ENCODE results near the gene LIME1. TPM values are rescaled to one million over a fixed set of nuclear protein-coding genes. Genes with fewer than 3 reads are reported as not detected.

Gene LIME1
- total and polyA plus RNA-seq, 9 of the 15 experiments (the other 6 are each of a cell fraction or from before 2014, with no cell fraction given), result 0.11 to 17.1 (median 2.8) TPM; not detected in 2

DNA sequence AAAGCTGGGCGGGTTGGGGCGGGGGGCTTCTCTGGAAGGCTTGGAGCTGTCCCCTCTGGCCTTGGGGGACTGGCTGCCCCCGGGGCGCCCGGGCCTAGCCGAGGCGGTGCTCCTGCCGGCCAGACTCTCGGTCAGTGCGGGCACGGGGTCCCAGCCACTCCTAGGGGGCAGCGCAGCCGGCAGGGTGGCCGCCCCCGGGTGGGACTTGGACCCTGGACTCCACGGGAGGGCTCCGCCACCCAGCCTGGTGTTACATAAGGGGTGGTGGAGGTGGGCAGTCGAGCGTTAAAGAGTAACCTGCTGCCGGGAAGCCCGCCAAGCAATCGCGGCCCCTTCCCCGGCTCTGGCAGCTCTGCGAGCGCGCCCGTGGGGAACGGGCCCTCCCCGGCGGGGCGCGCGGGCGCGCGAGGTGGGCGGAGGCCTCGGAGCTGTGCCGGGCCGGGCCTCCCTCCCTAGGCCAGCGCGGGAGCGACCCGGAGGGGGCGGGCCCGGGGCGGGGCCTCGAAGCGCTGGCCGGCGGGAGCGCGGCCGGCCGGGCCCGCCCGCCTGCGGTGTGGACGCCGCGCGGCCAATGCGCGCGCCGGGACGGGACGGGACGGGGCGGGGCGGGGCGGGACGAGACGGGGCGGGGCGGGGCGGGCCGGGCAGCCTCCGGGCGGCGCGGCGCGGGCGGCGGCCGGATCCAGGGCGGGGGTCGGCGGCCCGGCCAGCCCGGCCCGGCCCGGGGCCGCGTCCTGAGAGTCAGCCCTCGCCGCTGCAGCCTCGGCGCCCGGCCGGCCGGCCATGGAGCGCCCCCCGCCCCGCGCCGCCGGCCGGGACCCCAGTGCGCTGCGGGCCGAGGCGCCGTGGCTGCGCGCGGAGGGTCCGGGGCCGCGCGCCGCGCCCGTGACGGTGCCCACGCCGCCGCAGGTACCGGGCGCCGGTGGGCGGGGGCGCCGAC, 2.9 kb downstream of the LIME1 start, which contains the start of gene SLC2A4RG (continued):
- no peak for TF ChIP-seq ZBTB40 (IDR thresholded peaks at IDR 0.05)
- TF ChIP-seq ZBTB40 (CRISPR knock-in tag; IDR thresholded peaks at IDR 0.05), result no peak
- TF ChIP-seq DDX20 (tag; IDR thresholded peaks at IDR 0.05; ENCODE audit: low read depth), result no peak
- no peak for TF ChIP-seq ZKSCAN3 (CRISPR knock-in tag; IDR thresholded peaks at IDR 0.05)
- no peak for TF ChIP-seq ID3 (CRISPR knock-in tag; IDR thresholded peaks at IDR 0.05)
- no peak for TF ChIP-seq ID3 (tag; IDR thresholded peaks at IDR 0.05)
- no peak for TF ChIP-seq MYC (IDR thresholded peaks at IDR 0.05; ENCODE audit: low read depth, low read length)
- TF ChIP-seq MYC (CRISPR knock-in tag; IDR thresholded peaks at IDR 0.05; ENCODE audit: borderline replicate concordance, low read depth), result no peak
- no peak for TF ChIP-seq CC2D1A (IDR thresholded peaks at IDR 0.05)
- TF ChIP-seq CBX5 (IDR thresholded peaks at IDR 0.05; ENCODE audit: borderline replicate concordance, low read depth), result no peak
- no peak for TF ChIP-seq OTX1 (CRISPR knock-in tag; IDR thresholded peaks at IDR 0.05)
- no peak for TF ChIP-seq ASH1L (IDR thresholded peaks at IDR 0.05; ENCODE audit: borderline replicate concordance, low read depth, partially characterized antibody)
- TF ChIP-seq GTF2E2 (tag; IDR thresholded peaks at IDR 0.05), result no peak
- TF ChIP-seq POLR3G (IDR thresholded peaks at IDR 0.05; ENCODE audit: extremely low read depth, insufficient read length, insufficient replicate concordance), result no peak
- TF ChIP-seq ZNF785 (CRISPR knock-in tag; IDR thresholded peaks at IDR 0.05), result no peak
- no peak for TF ChIP-seq UBTF (IDR thresholded peaks at IDR 0.05; ENCODE audit: borderline replicate concordance in 1 of 2, low read depth in 2 of 2, low read length in 2 of 2)
- TF ChIP-seq NFRKB (IDR thresholded peaks at IDR 0.05; ENCODE audit: low read depth), result no peak
